Measurements from ENCODE around the gene FAM217A.

DNA sequence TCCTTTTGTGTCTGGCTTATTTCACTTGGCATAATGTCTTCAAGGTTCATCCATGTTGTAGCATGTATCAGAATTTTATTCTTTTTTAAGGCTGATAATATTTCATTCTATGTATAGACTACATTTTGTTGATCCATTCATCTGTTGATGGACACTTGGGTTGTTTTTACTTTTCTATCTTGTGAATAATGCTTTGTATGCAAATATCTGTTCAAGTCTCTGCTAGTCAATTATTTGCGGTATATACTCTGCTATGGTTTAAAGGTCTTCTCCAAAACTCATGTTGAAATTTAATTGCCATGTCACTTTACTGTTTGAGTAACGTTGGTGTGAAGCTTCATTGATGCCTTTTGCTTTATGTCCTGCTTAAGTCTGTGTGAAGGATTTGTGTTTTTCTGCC is 28.9 kb upstream of the FAM217A start:
- no peak for TF ChIP-seq EZH2 (IDR thresholded peaks at IDR 0.05; ENCODE audit: borderline replicate concordance, low read length)
- TF ChIP-seq, protein P1, sequence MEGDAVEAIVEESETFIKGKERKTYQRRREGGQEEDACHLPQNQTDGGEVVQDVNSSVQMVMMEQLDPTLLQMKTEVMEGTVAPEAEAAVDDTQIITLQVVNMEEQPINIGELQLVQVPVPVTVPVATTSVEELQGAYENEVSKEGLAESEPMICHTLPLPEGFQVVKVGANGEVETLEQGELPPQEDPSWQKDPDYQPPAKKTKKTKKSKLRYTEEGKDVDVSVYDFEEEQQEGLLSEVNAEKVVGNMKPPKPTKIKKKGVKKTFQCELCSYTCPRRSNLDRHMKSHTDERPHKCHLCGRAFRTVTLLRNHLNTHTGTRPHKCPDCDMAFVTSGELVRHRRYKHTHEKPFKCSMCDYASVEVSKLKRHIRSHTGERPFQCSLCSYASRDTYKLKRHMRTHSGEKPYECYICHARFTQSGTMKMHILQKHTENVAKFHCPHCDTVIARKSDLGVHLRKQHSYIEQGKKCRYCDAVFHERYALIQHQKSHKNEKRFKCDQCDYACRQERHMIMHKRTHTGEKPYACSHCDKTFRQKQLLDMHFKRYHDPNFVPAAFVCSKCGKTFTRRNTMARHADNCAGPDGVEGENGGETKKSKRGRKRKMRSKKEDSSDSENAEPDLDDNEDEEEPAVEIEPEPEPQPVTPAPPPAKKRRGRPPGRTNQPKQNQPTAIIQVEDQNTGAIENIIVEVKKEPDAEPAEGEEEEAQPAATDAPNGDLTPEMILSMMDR (IDR thresholded peaks at IDR 0.05; ENCODE audit: low read length) = no peak

Data from OCI-LY1 (cell line).